NCI-H510A treated with DMSO at 0.1 percent for 48 hours (cell line): ENCODE results near the gene GPR42.
"Not testable (repeated sequence)": the region's sequence is repeated elsewhere in the genome, so short reads cannot be mapped to it uniquely, and the experiment has no call there.

Experiments used
- DNase-seq: peaks from one replicate; lab custom pipeline; 2025; lab: John Stamatoyannopoulos, UW

GPR42 gene

DNA sequence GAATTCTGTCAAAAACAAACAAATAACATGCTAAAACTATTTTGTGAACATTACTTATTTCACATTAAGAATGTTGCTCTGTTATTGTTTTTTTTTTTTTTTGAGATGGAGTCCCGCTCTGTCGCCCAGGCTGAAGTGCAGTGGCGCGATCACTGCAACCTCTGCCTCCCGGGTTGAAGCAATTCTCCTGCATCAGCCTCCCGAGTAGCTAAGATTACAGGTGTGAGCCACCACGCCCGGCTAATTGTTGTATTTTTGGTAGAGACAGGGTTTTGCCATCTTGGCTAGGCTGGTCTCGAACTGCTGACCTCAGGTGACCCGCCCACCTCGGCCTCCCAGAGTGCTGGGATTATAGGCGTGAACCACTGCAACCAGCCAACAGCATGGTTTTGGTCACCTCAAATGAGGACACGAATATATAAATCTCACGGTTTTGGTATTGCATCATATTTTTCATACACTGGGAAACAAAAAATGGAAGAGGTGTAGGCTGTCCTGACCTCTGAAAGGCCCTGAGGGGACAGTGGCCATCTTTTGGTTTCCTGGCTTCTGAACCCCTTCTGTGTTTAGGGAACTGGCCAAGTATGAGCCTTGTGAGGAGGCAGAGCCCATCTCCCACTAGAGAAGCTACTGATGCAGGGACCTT lies 25.5 kb downstream of the GPR42 start:
- DNase-seq: no peak

DNA sequence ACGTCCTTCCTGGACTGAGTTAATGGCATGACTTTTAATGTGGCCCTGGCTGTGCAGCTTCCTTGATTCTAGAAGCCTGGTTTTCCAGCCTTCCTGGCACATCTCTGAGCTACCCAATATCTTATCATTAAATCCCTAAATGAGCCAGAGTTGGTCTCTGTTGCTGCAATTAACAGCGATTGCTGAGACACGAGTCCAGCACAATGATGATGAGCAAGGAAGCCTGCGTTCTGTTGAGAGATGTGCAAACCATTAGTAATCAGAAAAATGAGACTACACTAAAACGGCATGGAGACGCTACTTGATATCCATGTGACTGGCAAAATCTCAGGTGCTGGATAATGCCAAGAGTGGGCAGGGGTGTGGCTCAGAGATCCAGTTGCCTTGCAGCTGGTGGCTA lies 26.2 kb downstream of the GPR42 start:
- no peak for DNase-seq

DNA sequence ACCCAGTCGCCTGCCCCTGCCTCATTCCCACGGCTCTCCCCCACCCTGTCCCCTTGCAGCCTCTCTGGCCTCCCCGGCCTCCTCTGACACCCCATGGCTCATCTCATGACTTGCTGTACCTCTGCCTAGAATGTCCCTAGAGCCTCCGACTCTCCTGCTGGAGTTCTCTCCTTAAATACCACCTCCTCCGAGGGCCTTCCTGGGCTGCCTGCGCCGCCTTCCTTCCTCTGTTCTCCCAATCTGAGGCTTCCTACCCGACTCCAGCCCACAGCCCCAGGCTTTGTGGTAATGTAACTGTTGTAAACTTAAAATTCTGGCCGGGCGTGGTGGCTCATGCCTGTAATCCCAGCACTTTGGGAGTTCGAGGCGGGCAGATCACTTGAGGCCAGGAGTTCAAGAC lies 27.7 kb downstream of the GPR42 start:
- DNase-seq: no peak

DNA sequence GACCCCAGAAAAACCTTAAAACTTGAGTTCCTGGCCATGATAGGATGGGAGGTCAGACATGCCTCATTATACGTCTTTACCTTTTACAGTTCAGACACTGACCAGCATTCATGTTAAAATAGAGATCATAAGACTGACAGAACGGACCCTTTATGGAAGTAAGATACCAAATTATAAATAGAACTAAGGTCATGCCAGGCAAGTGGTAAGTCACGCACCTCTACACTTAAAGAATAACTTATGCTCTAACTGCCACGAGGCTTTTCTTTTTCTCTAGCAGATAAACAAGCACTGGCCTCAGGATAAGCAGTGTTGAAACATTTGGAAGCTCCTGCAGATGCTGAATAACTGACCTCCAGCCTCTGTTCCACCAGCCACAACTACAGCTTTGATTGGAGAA lies 28.4 kb downstream of the GPR42 start:
- DNase-seq: no peak

DNA sequence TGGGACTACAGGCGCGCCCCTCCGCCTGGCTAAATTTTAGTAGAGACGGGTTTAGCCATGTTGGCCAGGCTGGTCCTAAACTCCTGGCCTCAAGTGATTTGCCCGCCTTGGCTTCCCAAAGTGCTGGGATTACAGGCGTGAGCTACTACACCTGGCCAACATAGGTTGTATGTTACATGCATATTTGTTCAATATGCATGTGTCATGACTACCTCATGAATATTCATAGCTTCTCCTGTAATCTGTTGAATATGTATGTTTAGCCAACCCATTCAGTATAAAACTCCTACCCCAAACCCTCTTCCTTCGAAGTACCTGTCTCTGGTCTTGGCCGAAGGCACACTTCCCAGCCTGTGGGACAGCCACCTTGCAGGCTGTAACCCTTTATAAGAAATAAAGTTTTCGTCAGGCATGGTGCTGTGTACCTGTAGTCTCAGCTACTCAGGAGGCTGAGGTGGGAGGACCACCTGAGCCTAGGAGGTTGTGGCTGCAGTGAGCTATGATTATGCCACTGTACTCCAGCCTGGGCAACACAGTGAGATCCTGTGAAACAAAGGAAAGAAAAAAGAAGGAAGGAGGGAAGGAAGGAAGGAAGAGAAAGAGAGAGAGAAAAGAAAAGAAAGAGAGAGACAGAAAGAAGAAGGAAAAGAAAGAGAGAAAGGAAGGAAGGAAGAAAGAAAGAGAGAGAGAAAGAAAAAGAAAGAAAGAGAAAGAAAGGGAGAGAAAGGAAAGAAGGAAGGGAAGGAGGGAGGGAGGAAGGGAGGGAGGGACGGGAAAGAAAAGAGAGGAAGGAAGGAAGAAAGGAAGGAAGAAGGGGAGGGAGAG lies 29.3 kb downstream of the GPR42 start:
- no peak for DNase-seq

DNA sequence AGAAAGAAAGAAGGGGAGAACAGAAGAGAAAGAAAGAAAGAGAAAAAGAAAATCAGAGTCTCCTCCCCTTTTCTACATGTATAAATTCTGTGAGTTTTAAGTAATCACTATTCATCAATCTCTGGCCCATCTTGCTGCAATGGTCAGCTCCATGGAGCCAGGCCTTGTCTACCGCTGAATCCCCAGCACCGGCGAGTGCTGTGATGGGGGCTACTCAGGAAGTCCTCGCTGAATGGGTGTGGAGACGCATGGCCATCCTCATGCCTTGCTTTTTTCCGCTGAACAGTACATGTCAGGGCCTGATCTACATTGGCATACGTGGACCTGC lies 29.9 kb downstream of the GPR42 start:
- DNase-seq: no peak

DNA sequence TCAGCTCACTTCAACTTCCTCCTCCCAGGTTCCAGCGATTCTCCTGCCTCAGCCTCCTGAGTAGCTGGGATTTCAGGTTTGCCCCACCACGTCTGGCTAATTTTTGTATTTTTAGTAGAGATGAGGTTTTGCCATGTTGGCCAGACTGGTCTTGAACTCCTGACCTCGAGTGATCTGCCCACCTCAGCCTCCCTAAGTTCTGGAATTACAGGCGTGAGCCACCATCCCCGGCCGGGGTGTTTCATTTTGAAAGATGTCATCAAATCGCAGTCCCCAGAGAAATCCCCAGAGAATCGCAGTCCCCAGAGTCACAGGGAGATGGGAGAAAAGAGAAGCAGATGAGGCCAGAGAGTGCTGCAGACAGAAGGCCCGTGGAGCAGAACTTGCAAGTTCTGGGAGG lies 30.5 kb downstream of the GPR42 start:
- DNase-seq: not testable (repeated sequence)

DNA sequence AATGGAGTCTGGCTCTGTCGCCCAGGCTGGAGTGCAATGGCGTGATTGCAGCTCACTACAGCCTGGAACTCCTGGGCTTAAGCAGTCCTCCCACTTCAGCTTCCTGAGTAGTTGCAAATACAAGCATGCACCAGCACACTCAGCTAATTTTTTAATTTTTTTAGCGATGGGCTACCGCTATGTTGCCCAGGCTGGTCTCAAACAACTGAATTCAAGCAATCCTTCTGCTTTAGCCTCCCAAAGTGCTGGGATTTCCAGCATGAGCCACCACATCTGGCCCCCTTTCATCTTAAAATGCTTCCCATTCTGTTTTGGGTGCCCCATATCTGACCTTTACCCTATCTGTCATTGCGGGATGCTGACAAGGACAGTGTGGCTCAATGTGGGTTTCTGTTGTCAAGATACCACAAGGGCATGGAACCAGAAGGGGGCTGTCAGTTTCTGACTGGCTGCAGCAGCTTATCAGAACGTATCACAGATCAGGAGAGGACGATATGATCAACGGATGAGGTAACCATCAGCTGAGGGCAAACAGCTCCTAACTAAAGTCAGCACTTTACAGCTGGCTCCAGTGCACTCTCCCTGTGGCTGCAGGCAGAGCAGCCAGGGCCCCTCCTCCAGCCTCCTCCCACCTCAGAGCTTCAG lies 32.4 kb downstream of the GPR42 start:
- no peak for DNase-seq

DNA sequence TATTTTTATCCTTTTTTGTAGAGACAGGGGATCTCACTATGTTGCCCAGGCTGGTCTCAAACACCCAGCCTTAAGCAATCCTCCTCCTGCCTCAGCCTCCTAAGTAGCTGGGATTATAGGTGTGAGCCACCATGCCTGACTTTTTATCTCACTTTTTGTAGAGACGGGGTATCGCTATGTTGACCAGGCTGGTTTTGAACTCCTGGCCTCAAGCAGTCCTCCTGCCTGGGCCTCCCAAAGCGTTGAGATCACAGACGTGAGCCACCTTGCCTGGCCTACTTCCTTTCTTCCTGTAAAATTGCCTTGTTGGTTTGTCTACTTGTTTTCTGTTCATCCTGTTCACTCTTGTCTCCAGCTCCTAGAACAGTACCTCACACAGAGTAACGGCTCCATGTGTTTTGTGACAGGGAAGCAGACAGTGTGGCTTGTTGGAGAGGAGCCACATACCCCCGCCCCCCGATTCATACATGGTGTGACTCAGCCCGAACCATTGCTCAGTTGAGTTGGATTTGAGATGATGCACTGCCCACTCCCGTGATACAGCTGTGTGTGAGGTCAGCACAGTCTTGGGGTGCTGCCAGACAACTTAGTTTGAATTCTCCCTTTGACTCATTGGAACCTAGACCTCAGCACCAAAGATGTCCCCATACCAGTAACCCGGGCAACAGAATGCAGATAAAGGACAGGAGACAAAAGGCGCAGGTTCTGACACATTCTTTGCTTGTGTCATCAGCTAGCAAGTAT lies 34.2 kb downstream of the GPR42 start:
- DNase-seq: no peak

DNA sequence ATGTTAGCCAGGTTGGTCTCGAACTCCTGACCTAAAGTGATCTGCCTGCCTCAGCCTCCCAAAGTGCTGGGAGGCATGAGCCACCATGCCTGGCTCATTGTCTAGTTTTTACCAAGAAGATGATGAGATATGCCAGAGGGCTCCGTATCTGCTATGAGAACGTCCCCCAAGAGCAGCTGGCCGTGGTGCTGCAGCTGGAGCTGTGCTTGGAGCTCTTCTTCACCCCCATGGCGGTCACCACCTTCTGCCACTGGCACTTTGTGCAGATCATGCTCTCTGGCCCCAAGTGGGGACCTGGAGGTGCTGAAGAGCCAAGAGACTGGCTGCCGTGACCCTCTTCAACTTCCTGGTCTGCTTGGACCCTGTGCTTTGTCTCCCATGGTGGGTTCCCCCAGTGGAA lies 36.8 kb downstream of the GPR42 start:
- no peak for DNase-seq

DNA sequence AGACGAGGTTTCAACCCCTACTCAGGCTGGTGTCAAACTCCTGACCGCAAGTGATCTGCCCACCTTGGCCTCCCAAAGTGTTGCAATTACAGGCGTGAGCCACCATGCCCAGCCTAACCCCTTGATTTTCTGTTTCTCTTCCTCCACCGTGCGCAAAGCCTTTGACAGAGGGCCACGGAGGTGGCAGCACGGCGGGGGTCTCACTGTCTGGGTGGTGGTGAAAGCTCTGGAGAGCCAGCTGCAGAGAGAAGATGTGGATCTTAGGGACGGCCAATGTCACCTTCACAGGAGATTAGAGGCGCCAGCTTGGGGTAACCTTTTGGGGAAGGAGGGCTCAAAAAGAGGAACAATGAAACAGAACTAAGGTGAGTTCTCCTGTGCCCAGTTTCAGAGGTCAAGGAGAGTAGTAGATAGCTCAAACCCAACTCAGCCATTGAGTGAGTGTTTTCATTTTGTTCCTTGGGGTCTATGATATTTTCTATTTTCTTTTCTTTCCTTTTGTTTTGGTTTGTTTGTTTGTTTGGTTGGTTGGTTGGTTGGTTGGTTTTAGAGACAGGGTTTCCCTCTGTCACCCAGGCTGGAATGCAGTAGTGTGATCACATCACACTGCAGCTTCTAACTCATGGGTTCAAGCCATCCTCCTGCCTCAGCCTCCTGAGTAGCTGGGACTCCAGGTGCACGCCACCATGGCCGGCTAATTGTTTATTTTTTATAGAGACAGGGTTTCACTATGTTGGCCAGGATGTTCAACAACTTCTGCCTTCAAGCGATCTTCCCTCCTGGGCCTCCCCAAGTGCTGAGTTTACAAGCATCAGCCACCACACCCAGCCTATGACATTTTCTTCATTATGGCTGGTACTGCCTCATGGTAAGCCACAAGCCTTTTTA lies 37.7 kb downstream of the GPR42 start:
- DNase-seq: no peak

DNA sequence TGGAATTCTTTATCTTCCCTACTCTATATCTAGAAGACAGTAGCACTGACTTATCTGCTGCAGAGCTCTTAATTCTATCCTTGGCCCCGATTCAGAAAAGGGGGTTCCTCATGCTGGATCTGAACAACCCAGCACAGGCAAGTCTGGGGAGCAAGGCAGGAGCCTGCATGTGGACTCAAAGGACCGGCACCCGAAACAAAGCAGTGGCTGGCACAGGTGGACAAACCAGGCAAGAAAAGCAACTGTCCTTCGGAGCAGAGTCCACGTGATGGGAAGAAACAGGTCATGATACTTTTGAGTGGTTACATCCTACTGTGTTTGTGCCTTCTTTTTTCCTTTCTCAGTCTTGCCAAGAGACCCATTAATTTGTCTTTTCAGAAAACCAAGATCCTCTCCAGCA lies 38.3 kb downstream of the GPR42 start:
- DNase-seq: no peak

DNA sequence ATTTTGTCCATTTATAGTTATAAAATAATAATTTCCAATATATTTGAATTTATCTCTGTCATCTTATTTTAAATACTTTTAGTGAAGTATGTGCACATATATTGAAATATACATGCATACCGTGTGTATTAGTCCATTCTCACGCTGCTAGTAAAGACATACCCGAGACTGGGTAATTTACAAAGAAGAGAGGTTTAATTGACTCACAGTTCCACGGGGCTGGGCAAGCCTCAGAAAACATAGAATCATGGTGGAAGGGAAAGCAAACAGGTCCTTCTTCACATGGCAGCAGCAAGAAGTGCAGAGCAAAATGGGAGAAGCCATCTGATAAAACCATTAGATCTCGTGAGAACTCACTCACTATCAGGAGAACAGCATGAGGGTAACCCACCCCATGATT lies 39.6 kb downstream of the GPR42 start:
- DNase-seq: no peak

DNA sequence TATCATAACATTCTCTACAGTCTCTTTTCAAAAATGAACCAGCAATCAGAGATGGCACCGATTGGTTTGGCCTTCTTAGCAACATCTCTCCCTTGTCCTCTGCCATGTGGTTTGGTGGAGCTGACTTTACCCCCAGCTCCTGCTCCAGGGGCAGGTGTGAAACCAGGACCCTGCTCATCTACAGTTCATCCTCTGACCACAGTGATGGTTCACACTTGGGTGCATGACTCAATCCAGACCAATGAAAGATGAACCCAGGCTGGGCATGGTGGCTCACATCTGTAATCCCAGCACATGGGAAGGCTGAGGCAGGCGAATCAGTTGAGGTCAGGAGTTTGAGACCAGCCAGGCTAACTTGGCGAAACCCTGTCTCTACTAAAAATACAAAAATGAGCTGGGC lies 43.6 kb downstream of the GPR42 start:
- no peak for DNase-seq

DNA sequence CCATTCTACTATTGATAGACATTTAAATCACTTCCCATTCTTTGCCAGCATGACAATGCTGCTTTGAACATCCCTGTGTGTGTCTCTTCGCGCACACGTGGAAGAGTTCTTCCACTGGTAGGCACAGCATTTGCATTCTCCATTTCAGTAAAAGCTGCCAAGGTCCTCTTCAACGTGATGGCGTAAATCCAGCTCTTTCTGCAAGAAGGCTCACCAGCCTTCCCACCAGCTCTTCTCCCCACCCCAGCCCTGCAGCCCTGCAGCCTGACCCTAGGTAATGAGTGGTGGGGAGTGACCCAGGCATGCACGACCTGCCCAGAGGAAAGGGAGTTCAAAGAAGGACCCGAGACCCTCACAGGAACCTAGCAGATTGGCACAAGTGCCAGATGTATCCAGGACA lies 45.5 kb downstream of the GPR42 start:
- no peak for DNase-seq

DNA sequence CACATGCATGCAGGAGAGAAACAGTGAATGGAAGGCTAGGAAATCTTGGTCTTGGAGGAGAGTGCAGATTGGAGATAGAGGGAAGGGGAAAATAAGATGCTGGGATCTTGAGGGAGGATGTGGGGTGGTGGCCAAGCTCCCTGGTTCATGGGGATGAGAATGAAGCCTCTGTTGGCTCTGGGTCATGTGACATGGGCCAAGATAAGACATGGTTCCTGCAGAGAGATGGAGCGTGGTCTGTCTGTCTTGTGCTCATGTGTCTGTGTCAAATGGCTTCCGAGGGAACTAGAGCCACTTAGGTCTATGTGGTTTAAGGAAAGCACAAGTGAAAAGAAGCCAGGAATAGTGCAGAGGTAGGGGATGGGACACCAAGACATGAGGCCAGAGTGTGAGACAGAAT lies 46.4 kb downstream of the GPR42 start:
- DNase-seq: no peak

DNA sequence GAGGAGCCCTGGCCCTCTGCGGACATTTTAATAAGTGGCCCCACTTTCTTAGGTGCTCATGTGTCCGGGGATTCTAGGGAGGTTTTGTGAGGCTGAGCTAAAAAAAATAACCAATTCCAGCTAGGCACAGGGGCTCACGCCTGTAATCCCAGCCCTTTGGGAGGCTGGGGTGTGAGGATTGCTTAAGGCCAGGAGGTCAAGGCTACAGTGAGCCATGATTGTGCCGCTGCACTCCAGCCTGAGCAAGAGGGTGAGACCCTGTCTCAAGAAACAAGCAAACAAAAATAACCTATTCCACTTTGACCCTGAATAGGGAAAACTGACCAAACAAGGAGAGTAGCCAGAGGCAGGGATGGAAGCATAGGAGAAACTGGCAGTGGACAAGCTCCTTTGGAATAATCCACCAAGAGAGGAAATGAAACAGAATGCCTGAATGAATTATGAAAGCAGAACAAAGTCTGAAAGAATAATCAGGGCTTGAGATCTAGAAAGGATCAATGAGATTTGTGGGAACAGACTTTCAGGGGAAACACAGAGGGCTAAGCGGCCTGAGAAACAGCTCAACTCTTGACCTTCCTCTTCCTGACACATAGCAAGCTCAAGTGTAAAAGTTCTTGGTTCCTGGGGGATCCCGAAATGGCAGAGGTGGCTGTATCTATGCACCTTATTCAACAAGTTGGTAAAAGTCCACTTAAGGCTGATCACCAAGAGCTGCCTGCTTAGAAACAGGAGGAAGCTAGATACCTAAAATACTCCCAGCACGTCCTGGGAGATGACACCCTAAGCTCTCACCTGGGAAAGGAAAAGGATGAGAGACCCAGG lies 47.1 kb downstream of the GPR42 start:
- no peak for DNase-seq

DNA sequence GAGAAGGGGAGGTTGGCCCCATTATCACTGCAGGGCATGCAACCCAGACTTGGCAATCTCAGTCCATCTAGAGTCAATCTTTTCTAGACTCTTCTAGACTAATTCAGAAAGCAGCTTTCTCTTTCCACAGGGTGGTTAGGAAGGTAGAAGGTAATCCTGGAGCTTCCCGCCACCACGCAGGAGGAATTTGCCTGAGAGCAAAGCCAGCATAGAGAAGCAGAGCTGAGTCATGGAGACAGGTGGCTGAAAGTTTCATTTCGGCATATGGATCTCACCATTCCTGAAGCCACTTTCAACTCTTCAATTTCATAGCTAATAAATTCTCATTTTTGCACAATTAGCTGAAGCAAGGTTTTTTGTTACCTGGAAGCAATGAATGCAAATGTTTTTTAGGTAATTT lies 48.2 kb downstream of the GPR42 start:
- DNase-seq: no peak

DNA sequence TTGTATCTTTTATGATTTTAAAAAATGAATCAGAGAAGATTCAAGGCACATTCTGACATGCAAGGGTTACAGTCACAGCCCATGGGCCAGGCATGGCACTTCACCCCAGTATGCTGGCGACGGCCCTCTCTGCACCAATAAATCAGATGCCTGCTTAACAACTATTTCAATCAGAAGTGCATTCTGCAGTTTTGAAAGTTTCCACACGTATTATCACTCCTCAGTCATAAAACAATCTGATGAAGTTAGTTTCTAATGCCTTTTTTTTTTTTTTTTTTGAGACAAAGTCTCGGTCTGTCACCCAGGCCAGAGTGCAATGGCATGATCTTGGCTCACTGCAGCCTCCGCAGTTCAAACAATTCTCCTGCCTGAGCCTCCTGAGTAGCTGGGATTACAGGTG lies 48.9 kb downstream of the GPR42 start:
- DNase-seq: no peak

DNA sequence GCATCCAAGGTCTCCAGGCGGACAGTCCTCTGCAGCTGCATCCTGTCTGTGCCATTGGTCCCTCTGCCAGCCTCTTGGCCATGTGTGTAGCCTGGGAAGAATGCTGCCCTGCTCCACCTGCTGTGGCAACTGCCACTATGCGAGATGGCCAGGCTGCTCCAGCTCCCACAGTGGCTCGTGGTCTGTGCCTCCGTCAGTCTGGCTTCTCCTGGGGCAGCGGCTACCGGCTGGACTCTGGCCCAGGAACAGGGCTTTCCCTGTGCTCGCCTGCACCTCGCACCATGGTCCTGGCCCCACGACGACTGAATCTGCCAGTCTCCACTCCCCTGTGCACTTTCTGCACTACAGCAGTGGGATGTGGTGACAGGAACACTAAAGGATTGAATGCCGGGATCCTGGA lies 50.5 kb downstream of the GPR42 start:
- no peak for DNase-seq
